Measurements from ENCODE around the gene ALKBH5. TPM values are rescaled to one million over a fixed set of nuclear protein-coding genes. Genes with fewer than 3 reads are reported as not detected.

Gene ALKBH5
- total and polyA plus RNA-seq, 9 of the 15 experiments (the other 6 are each of a cell fraction or from before 2014, with no cell fraction given) = 11.4 to 70.0 (median 47.4) TPM

DNA sequence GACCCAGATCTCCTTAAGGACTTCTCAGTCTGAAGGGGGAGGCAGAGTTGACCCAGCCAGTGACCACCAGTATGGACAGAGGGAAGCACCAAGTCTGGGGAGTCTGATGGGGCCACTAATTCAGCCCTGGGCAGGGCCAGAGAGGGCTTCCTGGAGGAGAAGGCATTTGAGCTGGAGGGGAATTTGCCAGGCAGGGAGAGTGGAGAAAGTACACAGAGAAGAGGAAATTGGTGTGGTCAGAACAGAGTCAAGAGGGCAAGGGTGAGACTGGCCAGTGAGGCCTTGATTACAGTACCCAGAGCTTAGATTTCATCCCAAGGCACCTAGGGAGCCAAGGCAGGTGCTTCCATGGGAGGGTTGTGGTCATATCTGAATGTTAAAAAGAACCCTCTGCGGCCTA, 38.8 kb upstream of the ALKBH5 start:
- Histone ChIP-seq H3K27me3 (ENCODE audit: control insufficient read depth in 2 of 2, insufficient read depth in 2 of 2, low read length in 2 of 2) (no peaks in the 10 kb centered on the region), H3K4me2 (ENCODE audit: insufficient read depth, low read length) (no peak overlapping the region), H4K20me1 (replicated peaks; ENCODE audit: control insufficient read depth, insufficient read depth, low read length) (peaks cover 4% of the 10 kb centered on the region; the same call in 1 of the 2 replicates), H3K9ac (ENCODE audit: insufficient read depth in 1 of 2, low read depth in 2 of 2, low read length in 2 of 2) (no peak overlapping the region), H3K36me3 (ENCODE audit: control insufficient read depth, insufficient read depth, low read length) (no peaks in the 10 kb centered on the region), H3K79me2 (ENCODE audit: control insufficient read depth, insufficient read depth, low read length) (no peaks in the 10 kb centered on the region), H2AFZ (ENCODE audit: low read depth, low read length) (no peak overlapping the region), H3K9me3 (replicated peaks; ENCODE audit: control insufficient read depth, insufficient read depth, low read depth, low read length) (no peaks in the 10 kb centered on the region), H3K9me1 (ENCODE audit: control insufficient read depth, insufficient read depth, low read length) (no peaks in the 10 kb centered on the region), H3K4me3 (no peak overlapping the region), H3K4me1 (replicated peaks in 1 of 2; ENCODE audit: control insufficient read depth in 2 of 2, insufficient read depth in 2 of 2, low read length in 2 of 2) (peaks cover 0 to 19% of the 10 kb centered on the region in 2 experiments; a peak in 3 of 5 replicates), H3K27ac (ENCODE audit: extremely low read depth, low read depth, low read length) (no peak overlapping the region)
- ChIA-PET POLR2A (interaction anchor here (0.5 to 0.6 kb wide), 2 partner anchors 35 to 112 kb away, joined by 3 to 4 read pairs; no protein-coding TSS in a partner anchor), CTCF (ENCODE audit: low intra/inter-chr PET ratio) (no interaction called here)
- no peak for DNase-seq (ENCODE audit: extremely low read depth in 1 of 4, low spot score in 3 of 4)
- no peak for FAIRE-seq
- in situ Hi-C loops (cut with MboI) = no loop called here
- TF ChIP-seq ZFP36 (IDR thresholded peaks at IDR 0.05; ENCODE audit: low read depth, low read length, partially characterized antibody) (peak; percentile 48), STAT5B (CRISPR knock-in tag; IDR thresholded peaks at IDR 0.05) (no peak)
- intact Hi-C loops (cut with micrococcal nuclease) = loop anchor here (10.0 kb wide), 1 partner anchor 180 kb away; no protein-coding TSS in a partner anchor
- no peak for ATAC-seq
- BruUV-seq (replicated peaks) = no TSS peak
- WGBS (ENCODE audit: insufficient coverage, low coverage, missing lambda C conversion rate) = 17% methylated on average over 1 of the region's 1 CpG

DNA sequence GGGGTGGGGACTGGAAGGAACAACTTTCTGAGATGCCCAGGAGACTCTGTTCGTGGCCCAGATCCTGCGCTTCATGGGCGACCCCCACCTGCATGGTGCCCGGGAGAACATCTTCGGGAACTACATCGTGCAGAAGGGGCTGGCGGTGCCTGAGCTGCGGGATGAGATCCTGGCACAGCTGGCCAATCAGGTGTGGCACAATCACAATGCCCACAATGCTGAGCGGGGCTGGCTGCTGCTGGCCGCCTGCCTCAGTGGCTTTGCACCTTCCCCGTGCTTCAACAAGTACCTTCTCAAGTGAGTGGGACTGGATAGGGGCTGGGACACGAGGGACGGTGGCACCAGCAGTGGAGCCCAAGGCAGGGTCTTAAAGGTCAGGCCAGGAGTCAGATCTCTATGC, 37.8 kb upstream of the ALKBH5 start:
- intact Hi-C loops (cut with micrococcal nuclease) = loop anchor here (10.0 kb wide), 1 partner anchor 179 kb away; no protein-coding TSS in a partner anchor
- Histone ChIP-seq H3K9me1 (ENCODE audit: control insufficient read depth, insufficient read depth, low read length) (no peaks in the 10 kb centered on the region), H3K27me3 (ENCODE audit: control insufficient read depth in 2 of 2, insufficient read depth in 2 of 2, low read length in 2 of 2) (no peaks in the 10 kb centered on the region), H2AFZ (ENCODE audit: low read depth, low read length) (no peak overlapping the region), H4K20me1 (replicated peaks; ENCODE audit: control insufficient read depth, insufficient read depth, low read length) (peaks cover 4% of the 10 kb centered on the region; the same call in 1 of the 2 replicates), H3K4me3 (no peak overlapping the region), H3K4me1 (replicated peaks in 1 of 2; ENCODE audit: control insufficient read depth in 2 of 2, insufficient read depth in 2 of 2, low read length in 2 of 2) (peaks cover 0 to 20% of the 10 kb centered on the region in 2 experiments; a peak in 3 of 5 replicates), H3K36me3 (ENCODE audit: control insufficient read depth, insufficient read depth, low read length) (no peaks in the 10 kb centered on the region), H3K79me2 (ENCODE audit: control insufficient read depth, insufficient read depth, low read length) (no peaks in the 10 kb centered on the region), H3K9me3 (replicated peaks; ENCODE audit: control insufficient read depth, insufficient read depth, low read depth, low read length) (no peaks in the 10 kb centered on the region), H3K27ac (ENCODE audit: extremely low read depth, low read depth, low read length) (no peak overlapping the region), H3K9ac (ENCODE audit: insufficient read depth in 1 of 2, low read depth in 2 of 2, low read length in 2 of 2) (no peak overlapping the region; a peak in 1 of 4 replicates), H3K4me2 (ENCODE audit: insufficient read depth, low read length) (no peak overlapping the region)
- ATAC-seq = no peak
- ChIA-PET POLR2A (interaction anchor here (0.7 kb wide), 1 partner anchor 64 kb away, joined by 3 read pairs; no protein-coding TSS in a partner anchor), CTCF (ENCODE audit: low intra/inter-chr PET ratio) (no interaction called here)
- in situ Hi-C loops (cut with MboI) = no loop called here
- WGBS (ENCODE audit: insufficient coverage, low coverage, missing lambda C conversion rate) = 64% methylated on average over 9 of the region's 13 CpGs
- no peak for DNase-seq (ENCODE audit: extremely low read depth in 1 of 4, low spot score in 3 of 4)
- FAIRE-seq = no peak
- BruUV-seq (replicated peaks) = no TSS peak
- TF ChIP-seq RAD21 (CRISPR knock-in tag; conservative IDR thresholded peaks at IDR 0.05 in 1 of 2, IDR thresholded peaks at IDR 0.05 in 1 of 2) (no peak), BRF1 (IDR thresholded peaks at IDR 0.05; ENCODE audit: borderline replicate concordance, extremely low read depth, insufficient read length) (no peak), CREM (IDR thresholded peaks at IDR 0.05; ENCODE audit: low read depth) (no peak), HDAC6 (IDR thresholded peaks at IDR 0.05; ENCODE audit: low read depth, low read length) (no peak), ZNF431 (CRISPR knock-in tag; IDR thresholded peaks at IDR 0.05) (no peak), FOSL1 (tag; conservative IDR thresholded peaks at IDR 0.05) (no peak)
- TF ChIP-seq, protein P1, sequence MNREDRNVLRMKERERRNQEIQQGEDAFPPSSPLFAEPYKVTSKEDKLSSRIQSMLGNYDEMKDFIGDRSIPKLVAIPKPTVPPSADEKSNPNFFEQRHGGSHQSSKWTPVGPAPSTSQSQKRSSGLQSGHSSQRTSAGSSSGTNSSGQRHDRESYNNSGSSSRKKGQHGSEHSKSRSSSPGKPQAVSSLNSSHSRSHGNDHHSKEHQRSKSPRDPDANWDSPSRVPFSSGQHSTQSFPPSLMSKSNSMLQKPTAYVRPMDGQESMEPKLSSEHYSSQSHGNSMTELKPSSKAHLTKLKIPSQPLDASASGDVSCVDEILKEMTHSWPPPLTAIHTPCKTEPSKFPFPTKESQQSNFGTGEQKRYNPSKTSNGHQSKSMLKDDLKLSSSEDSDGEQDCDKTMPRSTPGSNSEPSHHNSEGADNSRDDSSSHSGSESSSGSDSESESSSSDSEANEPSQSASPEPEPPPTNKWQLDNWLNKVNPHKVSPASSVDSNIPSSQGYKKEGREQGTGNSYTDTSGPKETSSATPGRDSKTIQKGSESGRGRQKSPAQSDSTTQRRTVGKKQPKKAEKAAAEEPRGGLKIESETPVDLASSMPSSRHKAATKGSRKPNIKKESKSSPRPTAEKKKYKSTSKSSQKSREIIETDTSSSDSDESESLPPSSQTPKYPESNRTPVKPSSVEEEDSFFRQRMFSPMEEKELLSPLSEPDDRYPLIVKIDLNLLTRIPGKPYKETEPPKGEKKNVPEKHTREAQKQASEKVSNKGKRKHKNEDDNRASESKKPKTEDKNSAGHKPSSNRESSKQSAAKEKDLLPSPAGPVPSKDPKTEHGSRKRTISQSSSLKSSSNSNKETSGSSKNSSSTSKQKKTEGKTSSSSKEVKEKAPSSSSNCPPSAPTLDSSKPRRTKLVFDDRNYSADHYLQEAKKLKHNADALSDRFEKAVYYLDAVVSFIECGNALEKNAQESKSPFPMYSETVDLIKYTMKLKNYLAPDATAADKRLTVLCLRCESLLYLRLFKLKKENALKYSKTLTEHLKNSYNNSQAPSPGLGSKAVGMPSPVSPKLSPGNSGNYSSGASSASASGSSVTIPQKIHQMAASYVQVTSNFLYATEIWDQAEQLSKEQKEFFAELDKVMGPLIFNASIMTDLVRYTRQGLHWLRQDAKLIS (CRISPR knock-in tag; IDR thresholded peaks at IDR 0.05) = no peak
- TF ChIP-seq, protein P2, sequence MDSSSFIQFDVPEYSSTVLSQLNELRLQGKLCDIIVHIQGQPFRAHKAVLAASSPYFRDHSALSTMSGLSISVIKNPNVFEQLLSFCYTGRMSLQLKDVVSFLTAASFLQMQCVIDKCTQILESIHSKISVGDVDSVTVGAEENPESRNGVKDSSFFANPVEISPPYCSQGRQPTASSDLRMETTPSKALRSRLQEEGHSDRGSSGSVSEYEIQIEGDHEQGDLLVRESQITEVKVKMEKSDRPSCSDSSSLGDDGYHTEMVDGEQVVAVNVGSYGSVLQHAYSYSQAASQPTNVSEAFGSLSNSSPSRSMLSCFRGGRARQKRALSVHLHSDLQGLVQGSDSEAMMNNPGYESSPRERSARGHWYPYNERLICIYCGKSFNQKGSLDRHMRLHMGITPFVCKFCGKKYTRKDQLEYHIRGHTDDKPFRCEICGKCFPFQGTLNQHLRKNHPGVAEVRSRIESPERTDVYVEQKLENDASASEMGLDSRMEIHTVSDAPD (CRISPR knock-in tag; IDR thresholded peaks at IDR 0.05) = no peak
